Fibroblast of mammary gland (primary cell): Measurements from ENCODE around the gene MYO18B.

Source experiments
- DNase-seq: peaks from one replicate; pipeline ENCODE4 v3.0.0-alpha.2; 2010; ENCODE audit warnings: low read depth
- H3K4me3 ChIP-seq: 2 replicates; pipeline ENCODE4 v1.5.1; 2011; ENCODE audit warnings: low read depth, mild to moderate bottlenecking, low read length, moderate library complexity; ENCODE audit not compliant: control insufficient read depth
- CTCF ChIP-seq: conservative IDR thresholded peaks from 2 replicates; pipeline ENCODE4 v1.5.1; 2011; ENCODE audit warnings: low read depth, low read length, inconsistent platforms; ENCODE audit not compliant: control insufficient read depth, insufficient read depth

Gene MYO18B

DNA sequence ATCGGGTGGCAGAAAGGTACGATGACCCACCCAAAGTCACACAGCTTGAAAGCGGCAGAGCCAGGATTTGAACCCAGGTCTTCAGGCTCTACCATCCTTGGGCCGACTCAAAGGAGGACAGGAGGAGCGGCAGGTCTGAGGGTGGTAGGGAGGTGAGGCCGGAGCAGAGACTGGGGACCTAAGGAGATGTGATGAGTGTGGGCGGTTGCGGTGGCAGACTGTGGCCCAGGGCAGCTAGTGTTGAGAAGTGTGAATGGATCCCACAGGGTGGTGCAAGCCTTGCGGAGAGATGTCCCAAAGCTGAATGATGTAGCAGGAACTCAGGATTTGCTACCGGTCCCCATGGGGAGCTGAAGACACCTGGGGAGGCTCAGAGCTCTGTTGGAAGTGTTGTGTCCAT lies 180.2 kb downstream of the MYO18B start:
- no peak for TF ChIP-seq CTCF
- no peak for DNase-seq
- H3K4me3 ChIP-seq: no peak overlapping the region

- TF ChIP-seq CTCF: no peak
- DNase-seq: no peak
- H3K4me3 ChIP-seq: no peak overlapping the region
Observed at GRCh38 chr22:25923914-25924313, 181.9 kb downstream of the MYO18B start.

GRCh38 chr22:25928038-25928437 lies 186.1 kb downstream of the MYO18B start:
- no peak for DNase-seq
- no peak for TF ChIP-seq CTCF
- no peak overlapping the region for H3K4me3 ChIP-seq

DNA sequence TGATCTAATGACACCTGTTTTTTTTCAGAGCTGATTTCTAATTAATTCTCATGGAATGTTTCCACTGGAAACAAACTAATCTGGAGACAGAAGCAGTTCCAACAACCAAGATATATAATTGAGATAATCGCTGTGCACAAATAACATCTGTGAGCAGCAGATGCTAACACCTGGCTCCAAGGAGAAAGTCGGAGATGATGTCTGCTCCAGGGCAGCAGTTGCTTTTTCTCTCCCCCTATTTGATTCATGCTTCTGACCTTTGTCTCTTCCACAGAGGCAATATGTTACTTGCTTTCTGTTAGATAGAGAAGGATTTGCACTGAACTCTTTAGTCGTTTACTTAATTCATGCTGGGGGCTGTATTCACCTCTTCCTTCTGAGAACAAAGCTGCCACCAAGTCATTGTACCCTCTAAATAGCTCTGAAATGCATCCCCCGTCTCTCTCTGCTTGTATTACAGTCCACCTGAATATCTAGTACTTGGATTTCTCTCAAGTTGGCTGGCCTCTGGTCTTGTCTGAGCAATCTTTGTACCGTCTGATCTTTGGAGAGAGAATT lies 187.4 kb downstream of the MYO18B start:
- H3K4me3 ChIP-seq: no peak overlapping the region
- no peak for DNase-seq
- no peak for TF ChIP-seq CTCF

DNA sequence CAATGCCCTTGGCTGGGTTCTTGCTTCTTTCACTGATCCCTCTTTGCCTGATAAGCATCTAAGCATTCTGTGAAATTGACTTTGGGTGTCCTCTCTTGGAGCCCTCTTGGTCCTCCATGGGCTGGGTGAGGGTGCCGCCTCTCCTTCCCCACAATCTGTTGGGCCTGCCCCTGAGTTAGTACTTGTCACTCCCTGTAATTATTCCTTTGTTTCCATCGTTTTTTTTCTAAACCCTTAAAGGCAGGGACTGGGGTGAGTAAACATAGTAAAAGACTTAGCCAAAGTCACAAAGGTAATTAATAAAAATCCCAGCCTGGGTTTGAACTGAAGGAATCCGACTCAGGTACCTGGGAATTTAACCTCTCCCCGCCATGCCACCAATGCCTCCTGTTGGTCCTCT lies 188.1 kb downstream of the MYO18B start:
- H3K4me3 ChIP-seq: no peak overlapping the region
- no peak for TF ChIP-seq CTCF
- no peak for DNase-seq

- no peak for TF ChIP-seq CTCF
- no peak for DNase-seq
- no peak overlapping the region for H3K4me3 ChIP-seq
Observed at GRCh38 chr22:25930788-25931310, 188.9 kb downstream of the MYO18B start.

DNA sequence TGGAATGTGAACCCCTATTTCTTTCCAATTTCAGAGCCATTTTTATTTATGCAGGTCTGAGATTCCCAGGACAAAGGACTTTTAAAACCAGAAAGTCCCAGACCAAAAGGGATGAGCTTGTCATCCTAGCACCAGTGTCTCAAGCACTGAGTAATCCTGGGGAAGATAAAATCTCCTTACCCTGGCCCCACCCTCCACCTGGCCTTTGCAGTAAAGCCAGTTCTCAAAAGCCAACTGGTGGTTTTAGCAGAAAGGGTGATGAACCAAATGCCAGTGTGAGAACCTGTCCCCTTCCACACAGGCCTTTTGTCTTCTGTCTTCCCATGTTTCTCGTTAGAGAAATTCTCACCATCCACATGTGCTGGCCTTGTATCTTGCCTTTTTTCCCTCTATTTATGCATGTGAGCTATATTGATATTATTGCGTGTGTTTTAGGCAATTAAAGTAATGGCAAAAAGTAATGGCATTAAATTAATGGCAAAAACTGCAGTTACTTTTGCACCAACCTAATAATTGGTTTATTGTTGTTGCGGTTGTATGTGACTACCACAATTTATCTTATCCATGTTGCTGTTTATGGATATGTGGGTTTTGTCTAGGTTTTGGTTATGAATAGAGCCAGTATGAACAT lies 191.3 kb downstream of the MYO18B start:
- no peak for TF ChIP-seq CTCF

More for the DNA sequence above, 191.3 kb downstream of the MYO18B start:
- DNase-seq: no peak
- H3K4me3 ChIP-seq: no peak overlapping the region
